ENCODE results near the gene TP53BP2.

- TF ChIP-seq CTCF (IDR thresholded peaks at IDR 0.05; ENCODE audit: extremely low read depth in 1 of 2, insufficient read depth in 1 of 2, low read depth in 1 of 2, low read length in 2 of 2) (no peak), POLR2AphosphoS5 (IDR thresholded peaks at IDR 0.05; ENCODE audit: insufficient read depth, low read depth, low read length) (no peak)
Measured at GRCh38 chr1:223747838-223748335, 97.9 kb downstream of the TP53BP2 start.
